GM18508 (cell line): ENCODE results near the gene NKX1-1.
"Not testable (repeated sequence)": the region's sequence is repeated elsewhere in the genome, so short reads cannot be mapped to it uniquely, and the experiment has no call there.

Experiments used
- ATAC-seq: cut with Tn5 transposase; IDR thresholded peaks from one replicate; pipeline ENCODE4 v1.9.1; 2021; ENCODE audit warnings: moderate number of reproducible peaks; ENCODE audit not compliant: insufficient read depth, unreplicated experiment

Gene NKX1-1

GRCh38 chr4:1405636-1406393, 427 bp downstream of the NKX1-1 start:
- ATAC-seq = no peak

- ATAC-seq = no peak
These were observed 997 bp downstream of the NKX1-1 start for GRCh38 chr4:1405254-1405635.

GRCh38 chr4:1404573-1405253, 1.5 kb downstream of the NKX1-1 start:
- no peak for ATAC-seq

- ATAC-seq = no peak
These were observed 2.4 kb downstream of the NKX1-1 start for GRCh38 chr4:1403591-1404572.

- no peak for ATAC-seq
These were observed 3.1 kb downstream of the NKX1-1 start for GRCh38 chr4:1403177-1403583.

- no peak for ATAC-seq
These were observed 3.6 kb downstream of the NKX1-1 start for GRCh38 chr4:1402516-1403091.

- no peak for ATAC-seq
These were observed 4.2 kb downstream of the NKX1-1 start for GRCh38 chr4:1402021-1402515.

GRCh38 chr4:1401409-1402020, 4.7 kb downstream of the NKX1-1 start:
- no peak for ATAC-seq

GRCh38 chr4:1400831-1401408, 5.3 kb downstream of the NKX1-1 start:
- ATAC-seq = no peak

GRCh38 chr4:1400191-1400805, 5.9 kb downstream of the NKX1-1 start:
- ATAC-seq = no peak

- no peak for ATAC-seq
These were observed 6.6 kb downstream of the NKX1-1 start for GRCh38 chr4:1399508-1400190.

GRCh38 chr4:1398681-1399507, 7.3 kb downstream of the NKX1-1 start:
- ATAC-seq = no peak

- no peak for ATAC-seq
These were observed 9.3 kb downstream of the NKX1-1 start for GRCh38 chr4:1396806-1397455.

- no peak for ATAC-seq
These were observed 10.1 kb downstream of the NKX1-1 start for GRCh38 chr4:1395941-1396805.

- ATAC-seq = not testable (repeated sequence)
These were observed 10.8 kb downstream of the NKX1-1 start for GRCh38 chr4:1395389-1395820.
